GM23338 (cell line): Measurements from ENCODE around the gene CCDC28B. TPM values are rescaled to one million over a fixed set of nuclear protein-coding genes. Genes with fewer than 3 reads are reported as not detected.

Experiments used
- CREB1 ChIP-seq: fragments of 250-450 bp; sonication (Bioruptor Pico); IDR thresholded peaks from 2 replicates; pipeline ENCODE4 v1.5.0; 2020; ENCODE audit warnings: low read depth, mild to moderate bottlenecking, moderate library complexity
- EZH2 ChIP-seq: fragments of 200-600 bp; sonication (generic); IDR thresholded peaks from one replicate; pipeline ENCODE4 v1.8.0; 2017; ENCODE audit warnings: antibody characterized with exemption, mild to moderate bottlenecking, low read depth; ENCODE audit not compliant: unreplicated experiment
- JUNB ChIP-seq: IDR thresholded peaks from one replicate; pipeline ENCODE4 v1.6.1; 2016; ENCODE audit warnings: antibody characterized with exemption; ENCODE audit not compliant: unreplicated experiment
- NANOG ChIP-seq: IDR thresholded peaks from 2 replicates; pipeline ENCODE4 v1.6.1; 2016; ENCODE audit warnings: antibody characterized with exemption, borderline replicate concordance
- STAT1 ChIP-seq: IDR thresholded peaks from one replicate; pipeline ENCODE4 v1.6.1; 2016; ENCODE audit warnings: antibody characterized with exemption; ENCODE audit not compliant: unreplicated experiment
- ZNF114 ChIP-seq: fragments of 250-450 bp; sonication (Bioruptor Pico); IDR thresholded peaks from 2 replicates; pipeline ENCODE4 v1.5.0; 2020; ENCODE audit warnings: mild to moderate bottlenecking, moderate library complexity
- ZNF331 ChIP-seq: fragments of 250-450 bp; sonication (Bioruptor Pico); IDR thresholded peaks from 2 replicates; pipeline ENCODE4 v1.5.0; 2020; ENCODE audit warnings: low read depth, mild to moderate bottlenecking, moderate library complexity
- ZNF462 ChIP-seq: fragments of 250-450 bp; sonication (Bioruptor Pico); IDR thresholded peaks from 2 replicates; pipeline ENCODE4 v1.5.0; 2020; ENCODE audit warnings: mild to moderate bottlenecking, moderate library complexity
- polyA plus RNA-seq: library from polyadenylated mRNA; unstranded; fragments of >200 nt; fragmentation: Nextera tagmentation; extraction: Ambion mirVana; gene quantifications from 2 replicates; pipeline ENCODE4 v1.2.1, GENCODE V29; 2016
- total RNA-seq: library from RNA; depleted of rRNA; stranded (reverse); fragments of >200 nt; shearing (Covaris generic); gene quantifications from 2 replicates; pipeline ENCODE4 v1.2.3, GENCODE V29; 2014
- TF ChIP-seq, protein P1 (sequence below), 2 experiments: fragments of 200-600 bp in 1 of 2; sonication (generic) in 1 of 2; conservative IDR thresholded peaks; 2 replicates each; pipeline versions ENCODE4 v1.5.1 to v1.6.1; 2016 to 2017; ENCODE audit warnings: antibody characterized with exemption in 2 of 2, low read depth in 2 of 2, mild to moderate bottlenecking in 2 of 2, moderate library complexity in 1 of 2

Gene CCDC28B
- total and polyA plus RNA-seq, 2 experiments from 2014 or later: 8.7 to 35.2 TPM

DNA sequence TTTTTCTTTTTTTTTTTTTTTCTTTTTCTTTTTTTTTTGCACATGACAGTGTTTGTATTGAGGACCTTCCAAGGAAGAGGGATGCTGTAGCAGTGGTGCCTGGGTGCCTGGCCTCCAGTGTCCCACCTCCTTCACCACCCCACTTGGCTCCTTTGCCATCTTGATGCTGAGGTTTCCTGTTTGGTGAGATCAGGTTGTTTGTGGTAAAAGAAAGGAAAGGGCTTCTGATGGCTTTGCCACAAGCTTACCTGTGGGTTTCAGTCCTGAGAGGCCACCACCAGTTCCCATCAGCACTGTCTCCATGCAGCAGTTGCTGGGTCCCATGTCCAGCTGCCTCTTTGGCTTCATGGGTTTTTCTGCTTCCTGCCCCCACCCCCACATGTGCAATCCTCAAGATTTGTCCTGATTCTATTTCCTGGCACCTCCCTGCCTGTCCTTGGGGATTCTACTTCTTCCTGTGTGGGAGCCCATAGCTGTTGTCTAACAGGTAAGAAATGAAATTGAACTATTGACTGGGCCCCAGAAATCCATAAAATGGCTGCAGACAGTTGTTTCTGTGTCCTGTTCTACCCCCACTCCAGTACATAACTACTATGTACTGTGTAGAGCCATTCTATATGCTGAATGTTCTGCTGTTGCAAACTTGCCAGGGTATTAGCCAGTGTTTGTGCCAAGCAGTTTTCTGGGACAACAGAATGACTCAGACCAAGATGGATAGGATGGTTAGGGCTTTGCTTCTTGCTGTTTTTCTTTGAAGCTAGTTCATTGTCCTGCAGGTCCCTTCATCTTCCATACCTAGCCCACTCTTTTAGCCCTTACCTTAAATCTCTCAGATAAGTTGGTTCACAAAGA is 4.2 kb upstream of the CCDC28B start (continued):
- no peak for TF ChIP-seq ZNF462
- TF ChIP-seq NANOG: no peak
- no peak for TF ChIP-seq ZNF114 (CRISPR knock-in tag)
- no peak for TF ChIP-seq ZNF331
- no peak for TF ChIP-seq CREB1 (CRISPR knock-in tag)
- TF ChIP-seq EZH2: no peak
- no peak for TF ChIP-seq STAT1
- TF ChIP-seq JUNB: no peak
- TF ChIP-seq, protein P1, sequence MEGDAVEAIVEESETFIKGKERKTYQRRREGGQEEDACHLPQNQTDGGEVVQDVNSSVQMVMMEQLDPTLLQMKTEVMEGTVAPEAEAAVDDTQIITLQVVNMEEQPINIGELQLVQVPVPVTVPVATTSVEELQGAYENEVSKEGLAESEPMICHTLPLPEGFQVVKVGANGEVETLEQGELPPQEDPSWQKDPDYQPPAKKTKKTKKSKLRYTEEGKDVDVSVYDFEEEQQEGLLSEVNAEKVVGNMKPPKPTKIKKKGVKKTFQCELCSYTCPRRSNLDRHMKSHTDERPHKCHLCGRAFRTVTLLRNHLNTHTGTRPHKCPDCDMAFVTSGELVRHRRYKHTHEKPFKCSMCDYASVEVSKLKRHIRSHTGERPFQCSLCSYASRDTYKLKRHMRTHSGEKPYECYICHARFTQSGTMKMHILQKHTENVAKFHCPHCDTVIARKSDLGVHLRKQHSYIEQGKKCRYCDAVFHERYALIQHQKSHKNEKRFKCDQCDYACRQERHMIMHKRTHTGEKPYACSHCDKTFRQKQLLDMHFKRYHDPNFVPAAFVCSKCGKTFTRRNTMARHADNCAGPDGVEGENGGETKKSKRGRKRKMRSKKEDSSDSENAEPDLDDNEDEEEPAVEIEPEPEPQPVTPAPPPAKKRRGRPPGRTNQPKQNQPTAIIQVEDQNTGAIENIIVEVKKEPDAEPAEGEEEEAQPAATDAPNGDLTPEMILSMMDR (conservative IDR thresholded peaks at IDR 0.05; ENCODE audit: low read depth in 2 of 2): no peak
